ENCODE data around the gene AKAP6. TPM values are rescaled to one million over a fixed set of nuclear protein-coding genes. Genes with fewer than 3 reads are reported as not detected.

Gene AKAP6
- total and polyA plus RNA-seq, 8 donors, result 3.7 to 7.2 (median 6.0) TPM

GRCh38 chr14:32514681-32515080 is 185.6 kb downstream of the AKAP6 start:
- intact Hi-C loops (cut with DNase I), result no loop called here
- ATAC-seq (no peak), DNase-seq (no peak)
- TF ChIP-seq CTCF (IDR thresholded peaks at IDR 0.05), result no peak
- Histone ChIP-seq H3K36me3 (no peaks in the 10 kb centered on the region), H3K4me1 (no peaks in the 10 kb centered on the region), H3K27ac (no peak overlapping the region), H3K4me3 (no peak overlapping the region), H3K27me3 (no peaks in the 10 kb centered on the region), H3K9me3 (no peaks in the 10 kb centered on the region)

DNA sequence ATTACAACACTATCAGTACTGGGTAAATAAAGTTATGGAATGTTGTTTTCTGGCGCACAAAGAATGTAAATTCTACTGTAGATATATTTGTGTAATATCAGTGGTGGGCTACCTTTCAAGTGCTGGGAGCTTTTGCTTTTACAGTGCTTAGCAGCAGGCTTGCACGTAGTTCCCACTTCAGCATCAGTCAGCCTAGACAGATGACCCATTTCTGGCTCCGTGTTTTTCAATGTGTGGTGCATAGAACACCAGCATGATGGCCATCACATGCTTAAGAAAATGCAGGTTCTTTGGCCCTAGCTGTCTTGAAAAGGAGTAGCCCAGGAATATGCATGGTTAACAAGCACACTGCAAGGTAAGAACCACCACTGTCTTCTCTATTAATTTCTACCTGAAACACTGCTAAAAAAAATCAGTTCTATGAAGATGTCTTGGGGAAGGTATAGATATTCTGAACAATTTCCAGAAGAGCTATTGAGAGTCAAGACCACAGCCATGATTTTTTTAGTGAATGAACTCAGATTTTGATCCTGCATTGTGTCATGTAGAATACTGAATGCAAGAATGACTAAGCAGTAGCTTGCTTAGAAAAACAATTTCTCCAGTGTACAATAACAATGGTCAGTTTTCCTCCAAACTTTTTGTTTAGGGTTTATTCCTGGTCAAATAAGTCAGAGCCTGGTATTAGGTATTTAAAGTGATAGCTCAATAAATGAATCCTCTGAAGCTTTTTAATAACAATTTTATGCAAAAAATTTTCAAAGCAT is 195.7 kb downstream of the AKAP6 start:
- H3K36me3 ChIP-seq, result no peaks in the 10 kb centered on the region
- no peak for TF ChIP-seq CTCF (IDR thresholded peaks at IDR 0.05)
- H3K4me3 ChIP-seq, result no peak overlapping the region
- H3K9me3 ChIP-seq, result no peaks in the 10 kb centered on the region
- no peaks in the 10 kb centered on the region for H3K4me1 ChIP-seq
- no peak for DNase-seq
- no peaks in the 10 kb centered on the region for H3K27me3 ChIP-seq
- ATAC-seq, result no peak
- H3K27ac ChIP-seq, result no peak overlapping the region
- intact Hi-C loops (cut with DNase I), result no loop called here

DNA sequence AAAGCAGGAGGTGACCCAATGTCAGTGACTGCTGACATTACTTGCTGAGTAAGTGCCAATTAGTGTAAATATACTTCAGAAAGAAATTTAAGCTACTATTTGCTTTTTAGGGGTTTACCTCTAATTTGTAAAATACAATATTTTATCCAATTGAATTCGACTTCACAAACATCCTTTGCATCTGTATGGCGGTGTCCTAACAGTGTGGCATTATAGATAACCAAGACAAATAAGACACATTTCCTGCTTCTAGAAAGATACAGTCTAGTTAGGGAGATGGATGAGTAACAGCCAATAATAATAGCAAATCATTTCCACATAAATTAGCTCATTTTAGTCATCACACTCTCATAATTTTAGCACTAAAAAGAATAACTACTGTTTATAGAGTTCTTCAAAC is 196.5 kb downstream of the AKAP6 start:
- H3K9me3 ChIP-seq, result no peaks in the 10 kb centered on the region

DNA sequence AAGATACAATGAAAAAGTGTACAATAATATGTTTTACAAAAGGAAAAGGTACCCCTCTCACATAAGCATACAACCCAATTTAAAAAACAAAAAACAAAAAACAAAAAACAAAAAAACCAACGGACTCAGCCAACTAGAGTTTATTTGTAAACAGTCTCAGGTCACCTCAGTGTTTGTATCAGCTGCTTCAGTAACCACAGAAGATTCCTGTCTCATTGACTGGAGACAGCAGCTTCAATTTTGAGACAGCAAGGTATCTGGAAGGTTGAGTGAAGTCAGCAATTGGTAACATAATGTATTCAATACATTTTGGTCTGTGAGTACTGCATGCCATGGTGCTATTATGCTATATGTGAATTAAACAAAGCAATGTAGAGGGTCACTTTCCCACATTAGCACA is 201.7 kb downstream of the AKAP6 start:
- Histone ChIP-seq H3K4me3 (no peak overlapping the region), H3K27me3 (no peaks in the 10 kb centered on the region), H3K36me3 (no peaks in the 10 kb centered on the region), H3K27ac (no peak overlapping the region), H3K4me1 (no peaks in the 10 kb centered on the region), H3K9me3 (no peaks in the 10 kb centered on the region)
- DNase-seq (no peak), ATAC-seq (no peak)
- intact Hi-C loops (cut with DNase I), result no loop called here
- no peak for TF ChIP-seq CTCF (IDR thresholded peaks at IDR 0.05)

More for the DNA sequence above, 196.5 kb downstream of the AKAP6 start:
- DNase-seq (no peak), ATAC-seq (no peak)
- intact Hi-C loops (cut with DNase I), result no loop called here
- no peaks in the 10 kb centered on the region for H3K36me3 ChIP-seq
- no peaks in the 10 kb centered on the region for H3K27me3 ChIP-seq
- no peak for TF ChIP-seq CTCF (IDR thresholded peaks at IDR 0.05)
- H3K27ac ChIP-seq, result no peak overlapping the region
- H3K4me1 ChIP-seq, result no peaks in the 10 kb centered on the region
- no peak overlapping the region for H3K4me3 ChIP-seq

DNA sequence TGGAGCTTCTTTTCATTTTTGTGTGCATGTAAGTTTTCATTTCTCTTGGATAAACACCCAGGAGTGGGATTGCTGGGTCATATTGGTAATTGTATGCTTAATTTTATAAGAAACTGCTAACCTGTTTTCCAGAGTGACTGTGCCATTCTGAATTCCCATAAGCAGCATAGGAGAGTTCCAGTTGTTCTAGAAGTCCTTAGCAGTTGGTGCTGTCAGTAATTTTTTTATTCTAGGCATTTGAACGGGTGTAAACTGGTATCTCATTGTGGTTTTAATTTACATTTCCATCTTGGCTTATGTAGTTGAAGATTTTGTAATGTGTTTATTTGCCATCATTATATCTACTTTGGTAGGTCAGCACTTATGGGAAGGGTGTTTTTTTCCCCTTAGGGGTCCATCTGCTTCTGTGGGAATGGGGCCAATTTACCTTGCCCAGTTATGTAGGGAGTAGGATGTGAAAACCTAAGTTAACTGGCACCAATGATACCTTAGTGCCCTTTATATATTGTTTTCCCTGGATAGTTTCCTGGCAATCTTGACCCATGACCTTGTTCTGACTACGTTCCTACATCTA is 202.9 kb downstream of the AKAP6 start:
- Histone ChIP-seq H3K9me3 (no peaks in the 10 kb centered on the region), H3K27me3 (no peaks in the 10 kb centered on the region), H3K36me3 (no peaks in the 10 kb centered on the region), H3K4me1 (no peaks in the 10 kb centered on the region), H3K4me3 (no peak overlapping the region), H3K27ac (no peak overlapping the region)
- intact Hi-C loops (cut with DNase I), result no loop called here
- ATAC-seq (no peak), DNase-seq (no peak)
- no peak for TF ChIP-seq CTCF (IDR thresholded peaks at IDR 0.05)
